ENCODE data around the gene DNAJC16.

Gene DNAJC16

DNA sequence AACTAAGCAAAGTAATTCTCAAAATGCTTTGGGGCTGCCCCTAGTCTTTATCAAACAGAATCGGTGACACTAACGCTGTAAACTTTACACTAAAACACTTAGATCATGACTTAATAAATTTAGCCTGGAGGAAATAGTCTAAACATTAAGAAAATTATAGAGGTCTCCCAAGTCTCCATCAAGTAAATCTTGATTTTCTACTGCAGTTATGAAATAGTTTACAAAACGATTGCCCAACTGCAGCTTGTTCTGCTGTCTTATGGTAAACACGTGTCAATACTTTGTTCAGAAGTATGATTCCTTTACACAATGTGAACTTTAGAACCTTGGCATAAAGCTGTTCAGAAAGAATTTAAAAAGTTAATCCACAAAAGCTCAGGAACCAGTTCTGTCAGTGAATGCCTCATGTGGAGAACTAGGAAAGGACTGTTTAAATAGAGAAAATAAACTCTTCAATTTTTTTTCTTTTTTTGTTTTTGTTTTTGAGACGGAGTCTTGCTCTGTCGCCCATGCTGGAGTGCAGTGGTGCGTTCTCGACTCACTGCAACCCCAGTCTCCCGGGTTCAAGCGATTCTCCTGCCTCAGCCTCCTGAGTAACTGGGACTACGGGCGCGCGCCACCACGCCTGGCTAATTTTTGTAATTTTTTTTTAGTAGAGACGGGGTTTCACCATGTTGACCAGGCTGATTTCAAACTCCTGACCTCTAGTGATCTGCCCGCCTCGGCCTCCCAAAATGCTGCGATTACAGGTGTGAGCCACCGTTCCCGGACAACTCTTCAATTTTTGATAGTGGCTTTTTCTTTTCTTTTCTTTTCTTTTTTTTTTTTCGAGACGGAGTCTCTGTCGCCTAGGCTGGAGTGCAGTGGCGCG is 92.2 kb downstream of the DNAJC16 start:
- DNase-seq (ENCODE audit: extremely low read depth in 1 of 2, low read depth in 1 of 2): no peak

DNA sequence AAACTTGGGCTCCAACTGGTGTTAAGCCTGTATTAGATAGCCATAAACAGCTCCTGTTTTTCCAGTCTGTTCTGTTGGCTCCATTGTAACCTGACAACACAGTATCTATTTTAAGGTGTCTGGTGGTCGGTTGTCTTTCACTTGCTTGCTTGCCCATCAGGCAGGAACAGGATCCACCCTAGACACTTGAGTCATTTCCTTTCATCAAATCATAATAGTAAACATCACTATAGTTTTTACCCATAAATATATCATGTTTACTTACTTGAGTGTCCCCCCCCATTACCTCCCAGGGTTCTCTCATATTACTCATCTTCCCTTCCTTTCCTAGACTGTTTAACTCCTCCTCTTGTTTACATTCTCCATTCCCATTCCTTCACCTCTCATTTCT is 93.5 kb downstream of the DNAJC16 start:
- no peak for DNase-seq (ENCODE audit: extremely low read depth in 1 of 2, low read depth in 1 of 2)

DNA sequence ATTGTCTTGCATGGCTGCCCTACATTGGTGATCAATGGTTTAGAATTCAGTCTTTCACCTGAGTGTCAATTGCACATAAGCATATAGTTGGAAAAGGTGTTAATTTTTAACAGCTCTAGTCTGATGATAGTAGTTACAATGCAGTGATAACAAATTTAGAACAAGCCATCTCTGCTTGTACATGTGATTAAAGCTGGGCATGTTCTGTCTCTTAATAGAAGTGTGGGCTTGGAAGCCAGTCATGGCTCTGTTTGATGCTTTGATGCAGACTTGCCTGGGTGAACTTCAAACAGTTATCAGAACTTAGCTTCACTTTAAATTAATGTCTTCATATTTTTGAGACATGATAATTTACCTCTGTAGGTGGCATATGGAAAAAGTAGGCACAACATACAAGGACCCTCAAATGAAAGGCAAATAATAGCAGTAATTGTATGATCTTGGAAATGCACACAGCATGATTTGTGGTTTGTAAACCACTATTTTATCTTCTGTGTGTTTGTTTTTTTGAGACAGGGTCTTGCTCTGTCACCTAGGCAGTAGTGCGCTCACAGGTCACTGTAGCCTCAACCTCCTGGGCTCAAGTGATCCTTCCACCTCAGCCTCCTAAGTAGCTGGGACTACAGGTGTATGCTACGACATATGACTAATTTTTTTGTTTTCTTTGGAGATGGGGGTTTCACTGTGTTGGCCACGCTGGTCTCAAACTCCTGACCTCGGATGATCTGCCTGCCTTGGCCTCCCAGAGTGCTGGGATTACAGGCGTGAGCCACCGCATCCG is 94.4 kb downstream of the DNAJC16 start:
- no peak for DNase-seq (ENCODE audit: extremely low read depth in 1 of 2, low read depth in 1 of 2)

DNA sequence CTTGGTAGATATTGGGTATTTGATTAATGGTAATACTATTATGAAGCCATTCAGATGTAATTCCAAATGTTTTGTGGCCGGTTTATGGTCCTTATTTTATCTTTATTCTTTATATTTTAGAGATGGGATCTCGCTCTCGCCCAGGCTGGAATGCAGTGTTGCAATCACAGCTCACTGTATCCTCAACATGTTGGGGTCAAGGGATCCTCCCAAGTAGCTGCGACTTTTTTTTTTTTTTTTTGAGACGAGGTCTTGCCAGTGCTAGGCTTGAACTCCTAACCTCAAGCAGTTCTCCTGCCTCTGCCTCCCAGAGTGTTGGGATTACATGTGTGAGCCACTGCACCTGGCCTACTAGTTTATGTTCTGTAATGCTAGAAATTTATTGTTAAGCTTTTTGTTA is 95.3 kb downstream of the DNAJC16 start:
- DNase-seq (ENCODE audit: extremely low read depth in 1 of 2, low read depth in 1 of 2): no peak

DNA sequence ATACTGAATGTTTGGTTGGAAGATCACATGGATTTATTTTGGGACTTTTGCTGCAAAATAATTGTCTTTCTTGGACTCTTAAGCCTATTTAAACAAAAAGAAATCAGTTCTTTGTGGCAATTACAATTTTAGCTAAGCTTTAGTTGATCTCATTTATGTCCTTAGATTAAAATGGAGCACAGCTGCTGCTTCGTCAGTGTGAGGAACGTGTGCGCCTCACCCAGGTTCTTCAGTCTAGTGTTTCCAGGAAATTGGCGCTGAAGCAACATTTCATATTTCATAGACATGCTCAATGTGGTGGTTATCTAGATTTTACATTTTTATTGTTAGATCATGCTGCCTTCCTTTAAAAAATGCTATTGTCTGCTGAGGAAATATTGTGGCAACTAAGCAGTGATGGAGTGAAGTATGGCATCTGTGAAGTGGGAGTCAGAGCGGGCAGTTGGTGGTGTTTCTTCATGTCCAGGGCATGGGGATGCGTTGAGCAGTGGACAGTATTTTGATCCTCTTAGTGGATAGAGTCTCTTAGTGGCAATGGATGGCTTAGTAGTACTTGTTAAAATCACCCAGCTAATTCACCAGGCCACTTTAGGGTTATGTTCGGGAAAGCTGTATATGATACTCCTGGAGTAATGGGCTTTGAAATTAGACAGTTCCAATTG is 96.2 kb downstream of the DNAJC16 start:
- DNase-seq (ENCODE audit: extremely low read depth in 1 of 2, low read depth in 1 of 2): no peak

DNA sequence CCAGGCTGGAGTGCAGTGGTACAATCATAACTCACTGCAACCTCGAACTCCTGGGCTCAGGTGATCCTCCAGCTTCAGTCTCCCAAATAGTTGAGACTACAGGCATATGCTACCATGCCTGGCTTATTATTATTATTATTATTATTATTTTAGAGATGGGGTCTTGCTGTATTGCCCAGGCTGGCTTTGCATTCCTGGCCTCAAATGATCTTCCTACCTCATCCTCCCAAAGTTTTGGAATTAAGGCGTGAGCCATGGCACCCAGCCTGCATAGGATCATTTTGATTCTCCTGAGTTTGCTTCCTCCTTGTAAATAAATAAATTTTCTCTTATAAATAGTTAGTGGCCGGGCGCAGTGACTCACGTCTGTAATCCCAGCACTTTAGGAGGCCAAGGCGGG is 96.8 kb downstream of the DNAJC16 start:
- no peak for DNase-seq (ENCODE audit: extremely low read depth in 1 of 2, low read depth in 1 of 2)

DNA sequence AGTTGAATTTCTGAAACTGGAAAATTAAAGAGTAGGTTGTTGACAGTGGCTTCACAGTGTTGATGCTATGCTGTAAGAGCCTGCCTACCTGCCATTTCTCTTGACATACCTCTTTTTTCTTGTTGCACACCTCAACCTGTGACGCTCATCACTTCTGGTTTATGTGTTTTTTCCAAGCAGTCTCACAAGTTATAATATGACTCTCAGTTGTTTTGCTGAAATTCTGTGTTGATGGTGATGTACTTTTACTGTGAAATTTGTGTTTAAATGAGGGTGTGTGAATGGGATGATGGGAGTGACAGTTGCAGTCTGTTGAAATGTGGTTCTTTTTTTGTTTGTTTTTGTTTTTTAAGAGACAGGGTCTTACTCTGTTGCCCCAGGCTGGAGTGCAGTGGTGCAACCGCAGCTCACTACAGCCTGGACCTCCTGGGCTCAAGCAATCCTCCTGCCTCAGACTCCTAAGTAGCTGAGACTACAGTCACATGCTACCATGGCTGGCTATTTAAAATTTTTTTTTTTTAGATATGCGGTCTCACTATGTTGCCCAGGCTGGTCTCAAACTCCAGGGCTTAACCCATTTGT is 97.6 kb downstream of the DNAJC16 start:
- DNase-seq (ENCODE audit: extremely low read depth in 1 of 2, low read depth in 1 of 2): no peak

DNA sequence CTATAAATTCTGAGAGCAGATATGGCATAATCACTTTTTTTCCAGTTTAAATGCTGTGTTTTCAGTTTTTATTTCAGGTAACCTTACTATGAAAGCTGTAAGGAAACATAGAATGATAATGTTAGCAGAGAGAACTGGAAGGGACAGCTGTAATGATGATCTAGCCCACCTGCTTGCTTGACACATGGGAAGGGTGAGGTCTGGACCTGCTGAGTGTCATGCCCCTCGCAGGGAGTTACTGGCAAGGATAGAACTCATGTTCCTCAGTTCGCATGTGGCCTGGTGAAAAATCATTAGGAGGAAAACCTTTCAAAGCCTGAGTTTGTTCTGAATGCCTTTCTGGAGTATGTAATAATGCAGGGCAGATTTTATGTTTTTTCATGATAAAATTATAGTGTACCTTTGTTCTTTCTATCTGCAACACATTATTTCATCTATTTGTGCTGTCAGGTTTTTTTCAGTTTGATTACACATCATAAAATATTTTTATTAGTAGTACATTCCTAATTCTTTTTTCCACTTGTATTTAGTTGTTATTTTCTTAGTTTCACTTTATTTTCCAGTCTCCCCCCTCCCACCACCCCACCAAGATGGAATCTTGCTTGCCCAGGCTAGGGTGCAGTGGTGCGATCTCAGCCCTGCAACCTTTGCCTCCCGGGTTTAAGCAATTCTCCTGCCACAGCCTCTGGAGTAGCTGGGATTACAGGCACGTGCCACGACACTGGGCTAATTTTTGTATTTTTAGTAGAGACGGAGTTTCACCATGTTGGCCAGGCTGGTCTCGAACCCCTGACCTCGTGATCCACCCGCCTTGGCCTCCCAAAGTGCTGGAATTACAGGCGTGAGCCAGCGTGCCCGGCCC is 98.6 kb downstream of the DNAJC16 start:
- DNase-seq (ENCODE audit: extremely low read depth in 1 of 2, low read depth in 1 of 2): no peak

All from stimulated activated CD8-positive, alpha-beta memory T cell treated with anti-CD3 and anti-CD28 coated beads, Interleukin-7, amount 100 ng/mL, for 48 hours (primary cell).